Renal cortical epithelial cell (primary cell): Measurements from ENCODE around the gene RETREG1. TPM values are rescaled to one million over a fixed set of nuclear protein-coding genes. Genes with fewer than 3 reads are reported as not detected.
"Not testable (repeated sequence)": the region's sequence is repeated elsewhere in the genome, so short reads cannot be mapped to it uniquely, and the experiment has no call there.

Experiments used
- DNase-seq: peaks from one replicate; pipeline ENCODE4 v3.0.0-alpha.2; 2011; ENCODE audit warnings: low read depth
- total RNA-seq: library from RNA; depleted of rRNA; stranded (reverse); fragments of >200 nt; gene quantifications from 2 replicates; pipeline ENCODE4 v1.2.3, GENCODE V29; 2014

RETREG1 gene
- total RNA-seq, 1 donor from 2014 or later, result 123 TPM

GRCh38 chr5:16552666-16553343 lies 64.0 kb downstream of the RETREG1 start:
- peak; percentile 72 for DNase-seq

GRCh38 chr5:16551628-16552027 lies 65.2 kb downstream of the RETREG1 start:
- no peak for DNase-seq

- DNase-seq, result peak; percentile 51
Measured at GRCh38 chr5:16550316-16550952, 66.4 kb downstream of the RETREG1 start.

- DNase-seq, result no peak
Measured at GRCh38 chr5:16549491-16550206, 67.1 kb downstream of the RETREG1 start.

GRCh38 chr5:16548812-16549211 lies 68.0 kb downstream of the RETREG1 start:
- DNase-seq, result no peak

GRCh38 chr5:16548115-16548514 lies 68.7 kb downstream of the RETREG1 start:
- no peak for DNase-seq

- no peak for DNase-seq
Measured at GRCh38 chr5:16547200-16547842, 69.5 kb downstream of the RETREG1 start.

GRCh38 chr5:16546732-16547131 lies 70.1 kb downstream of the RETREG1 start:
- DNase-seq, result peak; percentile 45

- peak; percentile 69 for DNase-seq
Measured at GRCh38 chr5:16544607-16545374, 72.0 kb downstream of the RETREG1 start.

GRCh38 chr5:16543206-16543605 lies 73.6 kb downstream of the RETREG1 start:
- DNase-seq, result peak; percentile 47

GRCh38 chr5:16542236-16542635 lies 74.6 kb downstream of the RETREG1 start:
- peak; percentile 43 for DNase-seq

GRCh38 chr5:16541592-16541991 lies 75.2 kb downstream of the RETREG1 start:
- not testable (repeated sequence) for DNase-seq

GRCh38 chr5:16540421-16540820 lies 76.4 kb downstream of the RETREG1 start:
- peak; percentile 96 for DNase-seq

- DNase-seq, result peak; percentile 99
Measured at GRCh38 chr5:16539169-16539666, 77.6 kb downstream of the RETREG1 start.

- DNase-seq, result no peak
Measured at GRCh38 chr5:16538006-16538405, 78.8 kb downstream of the RETREG1 start.

GRCh38 chr5:16536818-16537217 lies 80.0 kb downstream of the RETREG1 start:
- no peak for DNase-seq

- DNase-seq, result peak; percentile 87
Measured at GRCh38 chr5:16536246-16536645, 80.6 kb downstream of the RETREG1 start.

- DNase-seq, result no peak
Measured at GRCh38 chr5:16534280-16534679, 82.5 kb downstream of the RETREG1 start.

GRCh38 chr5:16531063-16531648 lies 85.6 kb downstream of the RETREG1 start:
- no peak for DNase-seq

GRCh38 chr5:16529306-16529705 lies 87.5 kb downstream of the RETREG1 start:
- DNase-seq, result no peak
